ENCODE measurements around the gene SIX4. TPM values are rescaled to one million over a fixed set of nuclear protein-coding genes. Genes with fewer than 3 reads are reported as not detected.

The SIX4 gene
- total and polyA plus RNA-seq, 2 experiments from 2014 or later = 6.2 to 46.9 TPM

GRCh38 chr14:60756847-60757246 lies 32.7 kb upstream of the SIX4 start:
- Histone ChIP-seq H3K27ac (ENCODE audit: low read depth) (peak overlapping the region; percentile 10; the same call in 1 of the 2 replicates), H3K4me2 (peak overlapping the region; percentile 11; the same call in 1 of the 2 replicates), H2AFZ (no peak overlapping the region), H3K9me2 (ENCODE audit: insufficient read depth) (no peaks in the 10 kb centered on the region), H3K4me3 (no peak overlapping the region), H4K20me1 (replicated peaks; ENCODE audit: insufficient read depth) (no peaks in the 10 kb centered on the region), H3K36me3 (ENCODE audit: insufficient read depth) (no peaks in the 10 kb centered on the region), H3K79me2 (replicated peaks; ENCODE audit: insufficient read depth) (peaks cover 67% of the 10 kb centered on the region), H3F3A (replicated peaks; ENCODE audit: low read depth) (no peaks in the 10 kb centered on the region), H3K4me1 (ENCODE audit: insufficient read depth) (peaks cover 53% of the 10 kb centered on the region), H3K27me3 (ENCODE audit: insufficient read depth) (no peaks in the 10 kb centered on the region)
- no peaks in the 10 kb centered on the region; the same call in 2 of the 3 replicates for H3K9me3 Mint-ChIP-seq
- peaks cover 4% of the 10 kb centered on the region for H3K27me3 Mint-ChIP-seq (ENCODE audit: insufficient read depth, low read depth, poor library complexity)
- H3K4me1 Mint-ChIP-seq = peaks cover 57% of the 10 kb centered on the region
- ATAC-seq (no peak), DNase-seq (ENCODE audit: low spot score) (no peak)
- peaks cover 2% of the 10 kb centered on the region; the same call in 1 of the 3 replicates for H3K36me3 Mint-ChIP-seq (ENCODE audit: low read depth)
- H3K4me3 Mint-ChIP-seq = no peak overlapping the region
- peak overlapping the region; percentile 92 for H3K27ac Mint-ChIP-seq
- TF ChIP-seq JUNB (IDR thresholded peaks at IDR 0.05; ENCODE audit: unreplicated experiment) (no peak), ZNF331 (CRISPR knock-in tag; IDR thresholded peaks at IDR 0.05; ENCODE audit: low read depth) (no peak), EZH2phosphoT487 (IDR thresholded peaks at IDR 0.05; ENCODE audit: unreplicated experiment) (no peak), REST (IDR thresholded peaks at IDR 0.05; ENCODE audit: unreplicated experiment) (no peak), EZH2 (IDR thresholded peaks at IDR 0.05; ENCODE audit: low read depth, unreplicated experiment) (no peak), ZNF462 (CRISPR knock-in tag; IDR thresholded peaks at IDR 0.05) (no peak), ETS1 (IDR thresholded peaks at IDR 0.05) (no peak), STAT1 (IDR thresholded peaks at IDR 0.05; ENCODE audit: unreplicated experiment) (no peak), ZNF114 (CRISPR knock-in tag; IDR thresholded peaks at IDR 0.05) (no peak), CTCF (conservative IDR thresholded peaks at IDR 0.05; ENCODE audit: low read depth in 2 of 2) (no peak), CREB1 (CRISPR knock-in tag; IDR thresholded peaks at IDR 0.05; ENCODE audit: low read depth) (no peak), POLR2AphosphoS5 (IDR thresholded peaks at IDR 0.05; ENCODE audit: low read depth) (no peak), NANOG (IDR thresholded peaks at IDR 0.05; ENCODE audit: borderline replicate concordance) (no peak)
